ENCODE results near the gene LYRM2. TPM values are rescaled to one million over a fixed set of nuclear protein-coding genes. Genes with fewer than 3 reads are reported as not detected.

LYRM2 gene
- total RNA-seq, 1 experiment from 2014 or later, result 10.5 TPM

GRCh38 chr6:89678531-89678930, 40.0 kb upstream of the LYRM2 start:
- Histone ChIP-seq H3K4me3 (ENCODE audit: low read length) (no peak overlapping the region), H3K27me3 (ENCODE audit: low read length) (no peaks in the 10 kb centered on the region), H3K4me2 (ENCODE audit: low read length) (no peak overlapping the region), H3K9me2 (replicated peaks; ENCODE audit: low read length) (no peaks in the 10 kb centered on the region), H3K4me1 (ENCODE audit: insufficient read depth, low read length) (no peaks in the 10 kb centered on the region), H3K36me3 (ENCODE audit: low read depth, low read length) (peaks cover 26% of the 10 kb centered on the region; the same call in 1 of the 2 replicates), H4K20me1 (ENCODE audit: low read length) (no peaks in the 10 kb centered on the region), H3K9ac (ENCODE audit: low read length) (no peak overlapping the region), H3F3A (ENCODE audit: low read length, unreplicated experiment) (no peaks in the 10 kb centered on the region), H2AFZ (ENCODE audit: low read length) (no peak overlapping the region), H3K79me2 (ENCODE audit: low read length) (no peaks in the 10 kb centered on the region), H3K27ac (ENCODE audit: low read length) (no peak overlapping the region), H3K9me3 (ENCODE audit: low read length) (no peaks in the 10 kb centered on the region)
- intact Hi-C loops (cut with micrococcal nuclease), result no loop called here
- no TSS peak for BruUV-seq (replicated peaks)
- DNase-seq (no peak), ATAC-seq (no peak)
- ChIA-PET POLR2A (ENCODE audit: unreplicated experiment) (no interaction called here), CTCF (no interaction called here)
- TF ChIP-seq EZH2phosphoT487 (IDR thresholded peaks at IDR 0.05; ENCODE audit: borderline replicate concordance, low read length) (no peak), CTCF (conservative IDR thresholded peaks at IDR 0.05; ENCODE audit: low read depth, low read length) (no peak), EZH2 (IDR thresholded peaks at IDR 0.05; ENCODE audit: low read length, unreplicated experiment) (no peak)

GRCh38 chr6:89675949-89676748, 37.6 kb upstream of the LYRM2 start:
- Histone ChIP-seq H2AFZ (ENCODE audit: low read length) (no peak overlapping the region), H3K9ac (ENCODE audit: low read length) (no peak overlapping the region), H3F3A (ENCODE audit: low read length, unreplicated experiment) (no peaks in the 10 kb centered on the region), H3K36me3 (ENCODE audit: low read depth, low read length) (peaks cover 33% of the 10 kb centered on the region; the same call in 1 of the 2 replicates), H3K4me2 (ENCODE audit: low read length) (no peak overlapping the region), H3K4me3 (ENCODE audit: low read length) (no peak overlapping the region), H3K79me2 (ENCODE audit: low read length) (no peaks in the 10 kb centered on the region), H4K20me1 (ENCODE audit: low read length) (no peaks in the 10 kb centered on the region), H3K9me2 (replicated peaks; ENCODE audit: low read length) (no peaks in the 10 kb centered on the region), H3K27ac (ENCODE audit: low read length) (no peak overlapping the region), H3K4me1 (ENCODE audit: insufficient read depth, low read length) (no peaks in the 10 kb centered on the region), H3K9me3 (ENCODE audit: low read length) (no peaks in the 10 kb centered on the region), H3K27me3 (ENCODE audit: low read length) (no peaks in the 10 kb centered on the region)
- ATAC-seq (no peak), DNase-seq (no peak)
- no TSS peak for BruUV-seq (replicated peaks)
- intact Hi-C loops (cut with micrococcal nuclease), result no loop called here
- no peak for TF ChIP-seq EZH2phosphoT487 (IDR thresholded peaks at IDR 0.05; ENCODE audit: borderline replicate concordance, low read length)
- CTCF ChIA-PET, result no interaction called here
- POLR2A ChIA-PET (ENCODE audit: unreplicated experiment), result no interaction called here

GRCh38 chr6:89670935-89671565, 32.5 kb upstream of the LYRM2 start:
- BruUV-seq (replicated peaks), result no TSS peak
- H3F3A ChIP-seq (ENCODE audit: low read length, unreplicated experiment), result no peaks in the 10 kb centered on the region
- no peak overlapping the region for H3K9ac ChIP-seq (ENCODE audit: low read length)
- POLR2A ChIA-PET (ENCODE audit: unreplicated experiment), result no interaction called here
- H3K27me3 ChIP-seq (ENCODE audit: low read length), result no peaks in the 10 kb centered on the region
- H3K79me2 ChIP-seq (ENCODE audit: low read length), result no peaks in the 10 kb centered on the region
- no peaks in the 10 kb centered on the region for H4K20me1 ChIP-seq (ENCODE audit: low read length)
- no peak overlapping the region for H3K4me2 ChIP-seq (ENCODE audit: low read length)
- H3K4me3 ChIP-seq (ENCODE audit: low read length), result no peak overlapping the region
- no peak overlapping the region for H3K27ac ChIP-seq (ENCODE audit: low read length)
- DNase-seq, result no peak
- H3K9me3 ChIP-seq (ENCODE audit: low read length), result no peaks in the 10 kb centered on the region
- H3K4me1 ChIP-seq (ENCODE audit: insufficient read depth, low read length), result no peaks in the 10 kb centered on the region
- H3K9me2 ChIP-seq (replicated peaks; ENCODE audit: low read length), result no peaks in the 10 kb centered on the region
- no peak for ATAC-seq
- peaks cover 39% of the 10 kb centered on the region; the same call in 1 of the 2 replicates for H3K36me3 ChIP-seq (ENCODE audit: low read depth, low read length)
- TF ChIP-seq EZH2 (IDR thresholded peaks at IDR 0.05; ENCODE audit: low read length, unreplicated experiment) (no peak), EZH2phosphoT487 (IDR thresholded peaks at IDR 0.05; ENCODE audit: borderline replicate concordance, low read length) (no peak), CTCF (conservative IDR thresholded peaks at IDR 0.05; ENCODE audit: low read depth, low read length) (no peak)
- intact Hi-C loops (cut with micrococcal nuclease), result no loop called here
- no peak overlapping the region for H2AFZ ChIP-seq (ENCODE audit: low read length)
- CTCF ChIA-PET, result no interaction called here

All from PC-3 (cell line).